ENCODE measurements around the gene CDADC1.

CDADC1 gene

GRCh38 chr13:49218493-49219051 lies 29.2 kb upstream of the CDADC1 start:
- Histone ChIP-seq H3K36me3 (no peaks in the 10 kb centered on the region), H3K27ac (no peak overlapping the region), H3K9me3 (ENCODE audit: severe bottlenecking) (no peaks in the 10 kb centered on the region), H3K4me3 (ENCODE audit: low read depth, low read length) (no peak overlapping the region), H3K27me3 (ENCODE audit: insufficient read depth, low read depth, severe bottlenecking) (peaks cover 4% of the 10 kb centered on the region)
- TF ChIP-seq CTCF (IDR thresholded peaks at IDR 0.05; ENCODE audit: low read depth, low read length) = no peak
- DNase-seq = peak; percentile 43

- no peak overlapping the region for H3K27ac ChIP-seq
- peaks cover 4% of the 10 kb centered on the region for H3K27me3 ChIP-seq (ENCODE audit: insufficient read depth, low read depth, severe bottlenecking)
- H3K9me3 ChIP-seq (ENCODE audit: severe bottlenecking) = no peaks in the 10 kb centered on the region
- no peak for DNase-seq
- TF ChIP-seq CTCF (IDR thresholded peaks at IDR 0.05; ENCODE audit: low read depth, low read length) = no peak
- no peak overlapping the region for H3K4me3 ChIP-seq (ENCODE audit: low read depth, low read length)
- H3K36me3 ChIP-seq = no peaks in the 10 kb centered on the region
Measured at GRCh38 chr13:49219647-49220035, 28.1 kb upstream of the CDADC1 start.

GRCh38 chr13:49220036-49220855 lies 27.5 kb upstream of the CDADC1 start, which contains the start of gene MLNR:
Gene MLNR (plus strand): TSS chr13:49220338. CDS start chr13:49220338, 0 bp downstream.
- Histone ChIP-seq H3K4me3 (ENCODE audit: low read depth, low read length) (peak within 1 kb of the TSS; percentile 36), H3K27ac (no peak within 1 kb of the TSS), H3K27me3 (ENCODE audit: insufficient read depth, low read depth, severe bottlenecking) (peaks cover 4% of the 10 kb centered on the region), H3K36me3 (no peaks in the 10 kb centered on the region), H3K9me3 (ENCODE audit: severe bottlenecking) (no peaks in the 10 kb centered on the region)
- TF ChIP-seq CTCF (IDR thresholded peaks at IDR 0.05; ENCODE audit: low read depth, low read length) = 0 out of 2 replicates have a peak, but pooled peaks have one; percentile 9
- DNase-seq = peak; percentile 14

- no peak for DNase-seq
- TF ChIP-seq CTCF (IDR thresholded peaks at IDR 0.05; ENCODE audit: low read depth, low read length) = no peak
- no peaks in the 10 kb centered on the region for H3K9me3 ChIP-seq (ENCODE audit: severe bottlenecking)
- peaks cover 4% of the 10 kb centered on the region for H3K27me3 ChIP-seq (ENCODE audit: insufficient read depth, low read depth, severe bottlenecking)
- peak overlapping the region; percentile 36 for H3K4me3 ChIP-seq (ENCODE audit: low read depth, low read length)
- no peak overlapping the region for H3K27ac ChIP-seq
- no peaks in the 10 kb centered on the region for H3K36me3 ChIP-seq
Measured at GRCh38 chr13:49220856-49221589, 26.7 kb upstream of the CDADC1 start.

- Histone ChIP-seq H3K36me3 (no peaks in the 10 kb centered on the region), H3K27me3 (ENCODE audit: insufficient read depth, low read depth, severe bottlenecking) (peaks cover 4% of the 10 kb centered on the region), H3K27ac (no peak overlapping the region), H3K9me3 (ENCODE audit: severe bottlenecking) (no peaks in the 10 kb centered on the region), H3K4me3 (ENCODE audit: low read depth, low read length) (no peak overlapping the region)
- DNase-seq = no peak
- no peak for TF ChIP-seq CTCF (IDR thresholded peaks at IDR 0.05; ENCODE audit: low read depth, low read length)
Measured at GRCh38 chr13:49221590-49221965, 26.1 kb upstream of the CDADC1 start.

All from WERI-Rb-1 (cell line).